Stimulated activated CD8-positive, alpha-beta memory T cell treated with anti-CD3 and anti-CD28 coated beads, Interleukin-12 subunit alpha, Interleukin-12 subunit beta, amount 100 ng/mL, for 24 hours (primary cell): ENCODE data around the gene PLAAT4.

Source experiments
- DNase-seq: peaks from one replicate; pipeline ENCODE4 v3.0.0-alpha.2; 2020; ENCODE audit errors: extremely low read depth

The PLAAT4 gene, protein sequence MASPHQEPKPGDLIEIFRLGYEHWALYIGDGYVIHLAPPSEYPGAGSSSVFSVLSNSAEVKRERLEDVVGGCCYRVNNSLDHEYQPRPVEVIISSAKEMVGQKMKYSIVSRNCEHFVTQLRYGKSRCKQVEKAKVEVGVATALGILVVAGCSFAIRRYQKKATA

DNA sequence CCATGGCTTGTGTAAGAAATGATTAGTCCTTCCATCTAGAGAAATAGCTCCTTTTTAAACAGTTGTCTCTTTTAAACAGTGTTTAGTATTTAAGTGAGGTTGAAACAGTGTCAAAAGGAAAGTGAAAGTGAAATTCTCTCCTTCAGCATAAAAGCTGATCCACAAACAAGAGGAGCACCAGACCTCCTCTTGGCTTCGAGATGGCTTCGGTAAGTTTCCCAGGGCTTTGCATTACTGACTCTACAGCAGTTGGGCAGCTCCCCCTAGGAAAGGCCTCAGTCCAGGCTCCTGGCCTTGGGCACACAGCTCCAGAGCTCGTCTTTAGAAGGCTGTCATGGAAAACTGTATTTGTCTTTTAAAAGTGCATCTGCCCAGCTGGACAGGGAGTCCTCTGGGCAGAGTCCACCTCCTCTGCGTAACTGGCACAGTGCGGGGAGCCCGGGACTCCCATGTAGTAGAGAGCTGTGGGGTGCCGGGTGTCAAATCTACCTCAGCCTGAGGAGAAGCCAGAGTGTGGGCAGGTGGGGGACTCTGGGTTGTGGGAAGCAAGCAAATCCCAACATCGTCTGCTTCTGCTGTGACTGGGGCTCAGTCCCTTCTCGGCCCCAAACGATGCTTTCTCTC is at the start of gene PLAAT4:
Gene PLAAT4, plus strand, starts transcription at position 140 of the 624 bp plus-strand sequence. Its CDS starts 61 bp downstream, at position 201.
- DNase-seq, result no peak

GRCh38 chr11:63488789-63489188 is 47.8 kb upstream of the PLAAT4 start:
- DNase-seq, result no peak

DNA sequence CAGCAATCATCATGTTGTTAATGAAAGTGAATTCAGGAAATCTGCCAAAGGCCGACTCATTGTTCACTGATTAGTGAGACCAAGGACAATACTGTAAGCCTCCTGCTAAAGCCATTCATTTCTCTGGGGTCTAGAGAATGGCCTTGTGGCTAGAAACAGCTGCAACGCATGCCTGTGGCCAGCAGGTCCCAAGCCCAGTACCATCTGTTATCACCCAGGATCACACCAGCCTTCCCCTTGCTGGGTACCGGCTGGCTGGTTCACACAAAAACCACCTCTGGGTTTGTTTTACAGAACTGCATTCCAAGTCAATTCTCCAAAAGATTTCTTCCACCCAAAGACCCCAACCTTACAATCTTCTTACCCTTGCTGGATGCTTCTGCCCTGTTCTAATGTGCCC is 46.7 kb upstream of the PLAAT4 start:
- no peak for DNase-seq

DNA sequence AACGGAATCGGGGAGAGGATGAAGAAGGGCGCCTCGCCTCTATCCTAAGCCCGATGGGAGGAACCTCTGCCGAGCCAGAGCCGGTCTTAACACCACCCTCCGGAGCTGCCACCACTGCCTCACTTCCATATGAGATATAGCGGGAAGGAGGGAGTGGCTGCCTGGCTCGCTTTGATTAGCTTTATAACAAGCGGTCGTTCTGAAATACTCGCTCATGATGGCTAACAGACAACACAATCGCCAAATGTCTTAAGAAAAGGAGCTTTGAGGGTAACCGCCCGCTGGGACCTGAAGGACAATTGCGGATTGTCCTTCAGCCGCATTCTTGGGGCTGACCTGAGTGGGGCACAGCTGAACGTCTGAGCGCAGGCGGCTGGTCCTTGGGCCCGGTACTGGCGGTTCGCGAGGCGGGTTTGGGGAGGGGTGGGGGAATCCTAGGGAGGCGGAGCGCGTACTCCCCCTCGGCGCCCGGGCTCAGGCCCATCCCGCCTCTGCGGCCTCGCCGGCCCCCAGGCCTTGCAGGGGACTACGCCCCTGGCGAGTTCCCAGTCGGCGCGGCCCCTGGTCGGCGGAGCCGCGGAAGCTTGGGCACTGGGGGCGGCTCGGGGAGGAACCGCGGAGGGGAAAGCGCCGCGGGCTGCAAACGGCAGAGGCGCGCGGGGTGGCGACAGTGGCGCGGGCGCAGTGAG is 45.9 kb upstream of the PLAAT4 start, which contains the start of gene PLAAT5:
Gene PLAAT5, minus strand, starts transcription at position 617 of the 689 bp plus-strand sequence. Its CDS starts 133 bp downstream, at position 484.
- no peak for DNase-seq

DNA sequence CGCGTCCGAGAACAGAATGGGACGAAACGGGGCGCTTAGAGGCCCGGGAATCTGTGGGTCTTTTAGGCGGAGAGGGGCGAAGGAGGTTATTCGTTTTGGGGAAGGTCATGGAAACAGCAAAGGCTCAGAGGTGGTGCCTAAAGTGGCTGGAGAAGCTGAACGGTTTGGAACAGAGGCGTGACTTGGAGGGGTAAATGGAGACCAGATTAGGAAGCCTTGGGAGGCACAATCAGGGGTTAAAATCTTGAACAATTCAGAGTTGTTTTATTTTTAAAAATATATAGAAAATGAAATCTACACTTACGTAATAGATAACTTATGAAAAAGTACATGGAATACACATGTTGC is 45.4 kb upstream of the PLAAT4 start:
- no peak for DNase-seq

- DNase-seq, result no peak
These were observed 44.8 kb upstream of the PLAAT4 start for GRCh38 chr11:63491636-63492372.

GRCh38 chr11:63492441-63492840 is 44.2 kb upstream of the PLAAT4 start:
- no peak for DNase-seq

- no peak for DNase-seq
These were observed 43.5 kb upstream of the PLAAT4 start for GRCh38 chr11:63493127-63493526.

DNA sequence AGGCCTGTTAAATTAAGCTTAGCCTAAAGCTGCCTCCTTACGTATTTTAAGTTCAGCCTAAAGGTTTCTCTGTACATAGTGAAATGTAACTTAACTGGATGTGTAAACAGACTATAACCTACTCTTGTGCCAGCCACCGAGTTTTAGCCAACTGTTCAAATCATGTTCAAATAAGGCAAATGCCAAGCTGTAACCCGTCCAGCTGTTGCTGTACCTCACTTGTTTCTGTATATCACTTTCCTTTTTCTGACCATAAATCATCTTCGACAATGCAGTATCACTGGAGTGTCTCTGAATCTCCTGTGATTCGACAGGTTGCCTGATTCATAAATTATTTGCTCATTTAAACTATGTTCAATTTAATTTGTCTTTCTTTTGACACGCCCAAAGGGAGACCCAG is 41.6 kb upstream of the PLAAT4 start:
- DNase-seq, result no peak

- DNase-seq, result no peak
These were observed 36.7 kb upstream of the PLAAT4 start for GRCh38 chr11:63499874-63500273.

DNA sequence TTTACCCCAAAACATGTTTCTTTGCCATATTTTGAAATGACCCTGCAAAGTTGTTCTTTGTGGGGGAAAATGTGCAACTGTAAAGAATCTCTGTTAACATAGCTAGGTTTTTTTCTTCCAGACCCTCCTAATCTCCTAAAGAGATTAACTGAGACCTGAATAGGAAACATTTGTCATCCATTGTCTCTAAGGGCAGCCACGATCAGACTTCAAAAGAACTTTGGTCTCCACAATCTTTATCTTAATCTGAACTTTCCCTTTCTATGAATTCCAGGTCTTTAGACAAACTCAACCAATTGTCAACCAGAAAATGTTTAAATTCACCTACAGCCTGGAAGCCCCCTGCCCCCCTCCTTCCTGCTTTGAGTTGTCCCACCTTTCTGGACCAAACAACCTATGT is 35.4 kb upstream of the PLAAT4 start:
- DNase-seq, result no peak

GRCh38 chr11:63502252-63502820 is 34.3 kb upstream of the PLAAT4 start:
- DNase-seq, result no peak

DNA sequence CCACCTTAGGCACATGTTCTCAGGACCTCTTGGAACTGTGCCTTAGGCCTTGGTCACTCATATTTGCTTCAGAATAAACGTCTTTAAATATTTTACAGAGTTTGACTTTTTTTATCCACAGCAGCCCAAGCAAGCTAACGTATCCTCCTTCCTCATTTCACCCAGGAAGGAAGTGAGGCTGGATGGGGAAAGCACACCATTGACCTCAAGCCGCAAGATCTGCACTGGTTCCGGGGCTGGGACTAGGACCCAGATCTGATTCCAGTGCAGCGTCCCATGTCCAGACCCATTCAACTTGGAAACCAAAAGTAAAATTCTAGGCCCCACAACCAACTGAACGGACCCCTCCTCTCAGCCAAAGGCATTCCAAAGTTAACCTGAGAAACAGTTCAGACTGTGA is 33.1 kb upstream of the PLAAT4 start:
- DNase-seq, result no peak

GRCh38 chr11:63504054-63504453 is 32.6 kb upstream of the PLAAT4 start:
- no peak for DNase-seq

- DNase-seq, result no peak
These were observed 31.5 kb upstream of the PLAAT4 start for GRCh38 chr11:63504933-63505586.

DNA sequence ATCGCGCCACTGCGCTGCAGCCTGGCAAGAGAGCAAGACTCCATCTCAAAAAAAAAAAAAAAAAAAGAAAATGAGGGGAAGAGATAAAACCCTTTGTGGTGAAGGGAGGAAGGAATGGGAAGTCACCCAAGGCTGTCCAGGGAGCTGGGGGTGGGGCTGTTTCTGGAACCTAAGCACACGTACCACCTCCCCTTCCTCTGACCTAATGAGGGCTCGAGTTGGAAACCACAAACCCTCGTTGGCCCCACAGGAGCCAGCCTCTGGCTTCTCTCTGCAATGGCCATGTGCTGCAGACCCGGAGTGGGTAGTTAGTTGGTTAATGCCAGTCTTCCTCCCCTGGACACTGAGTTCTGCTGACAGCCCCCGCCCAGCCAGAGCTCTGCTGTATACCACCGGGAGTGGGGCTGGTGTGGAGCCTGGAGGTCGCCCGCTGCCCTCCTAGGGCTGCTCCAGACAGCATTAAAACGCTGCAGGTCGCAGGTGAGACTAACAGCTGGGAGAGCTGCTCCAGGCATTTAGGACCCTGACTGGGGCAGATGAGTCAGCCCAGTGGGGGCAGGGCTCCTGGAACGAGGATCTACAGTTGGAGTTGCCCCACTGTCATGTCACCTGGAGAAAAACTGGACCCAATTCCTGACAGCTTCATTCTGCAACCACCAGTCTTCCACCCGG is 30.6 kb upstream of the PLAAT4 start, which contains the start of gene LGALS12:
Gene LGALS12, plus strand, starts transcription at position 228 of the 672 bp plus-strand sequence. Its CDS starts 375 bp downstream, at position 603.
- no peak for DNase-seq

DNA sequence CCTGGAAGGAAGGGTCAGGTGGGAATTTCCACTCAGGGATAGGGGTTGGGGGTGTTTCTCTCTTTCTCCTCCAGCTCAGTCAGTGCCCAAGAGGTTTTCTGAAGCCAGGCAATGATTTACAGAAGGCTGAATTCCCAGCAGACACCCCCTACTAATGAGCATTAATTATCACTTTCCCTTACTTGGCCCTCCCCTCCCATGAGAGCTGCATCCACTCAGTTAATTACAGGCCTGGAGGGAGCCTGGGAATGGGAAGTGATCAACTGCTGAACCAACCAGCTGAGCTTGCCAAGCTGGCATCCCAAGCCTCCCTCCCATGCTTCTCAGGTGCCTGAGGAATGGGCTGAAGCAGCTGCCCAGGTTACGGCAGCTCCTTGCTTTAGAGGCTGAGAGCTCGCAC is 29.7 kb upstream of the PLAAT4 start:
- no peak for DNase-seq

DNA sequence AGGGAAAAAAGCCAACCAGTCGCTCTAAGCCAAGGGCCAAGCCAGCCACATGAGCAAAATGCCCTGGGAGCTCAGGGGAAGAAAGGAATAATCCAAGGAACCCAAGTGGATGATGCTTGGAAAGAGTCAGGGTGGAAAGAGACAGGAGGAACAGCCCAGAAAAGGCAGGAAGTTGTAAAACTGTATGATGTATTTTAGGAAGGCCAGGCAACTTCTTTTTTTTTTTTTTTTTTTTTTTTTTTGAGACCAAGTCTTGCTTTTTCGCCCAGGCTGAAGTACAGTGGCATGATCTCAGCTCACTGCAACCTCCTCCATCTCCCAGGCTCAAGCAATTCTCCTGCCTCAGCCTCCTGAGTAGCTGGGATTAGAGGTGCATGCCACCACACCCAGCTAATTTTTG is 29.1 kb upstream of the PLAAT4 start:
- DNase-seq, result no peak

GRCh38 chr11:63508009-63508408 is 28.6 kb upstream of the PLAAT4 start:
- DNase-seq, result no peak

- DNase-seq, result no peak
These were observed 27.9 kb upstream of the PLAAT4 start for GRCh38 chr11:63508745-63509144.
